ENCODE results near the gene EHBP1L1.

Gene EHBP1L1

DNA sequence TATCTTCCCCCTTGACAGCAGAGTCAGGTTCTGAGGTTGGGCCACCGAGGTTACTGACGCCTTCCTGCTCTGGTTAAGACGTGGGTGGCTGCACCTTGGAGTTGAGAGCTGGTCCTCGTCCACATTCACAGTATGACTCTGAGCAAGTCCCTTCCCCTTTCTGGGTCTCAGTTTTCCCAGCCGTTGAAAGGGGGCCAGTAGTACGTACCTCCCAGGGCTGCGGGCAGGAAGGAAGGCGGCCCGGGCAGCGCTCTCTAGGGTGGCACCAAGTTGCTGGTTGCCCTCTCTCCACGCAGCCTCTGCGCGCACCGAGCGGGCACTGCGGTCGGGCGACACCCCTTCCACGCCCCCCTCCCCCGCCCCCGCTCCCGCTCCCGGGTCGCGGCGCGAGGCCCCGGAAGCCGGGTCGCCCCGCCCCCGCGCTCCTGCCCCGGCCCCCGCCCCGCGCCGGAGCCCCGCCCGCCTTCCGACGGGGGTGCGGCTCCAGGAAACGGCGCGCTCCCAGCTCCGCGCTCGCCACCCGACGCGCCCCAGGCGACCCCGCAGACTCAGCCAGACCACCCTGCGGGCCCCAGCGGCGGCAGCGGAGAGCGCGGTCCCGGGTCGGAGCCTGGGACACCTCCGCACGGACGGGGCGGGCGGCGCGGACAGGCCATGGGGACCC is at the start of gene EHBP1L1:
Gene EHBP1L1 (plus strand): TSS at position 486 of the 664 bp plus-strand sequence. CDS start 250 bp downstream, outside the sequence.
- peak; percentile 32 for DNase-seq

DNA sequence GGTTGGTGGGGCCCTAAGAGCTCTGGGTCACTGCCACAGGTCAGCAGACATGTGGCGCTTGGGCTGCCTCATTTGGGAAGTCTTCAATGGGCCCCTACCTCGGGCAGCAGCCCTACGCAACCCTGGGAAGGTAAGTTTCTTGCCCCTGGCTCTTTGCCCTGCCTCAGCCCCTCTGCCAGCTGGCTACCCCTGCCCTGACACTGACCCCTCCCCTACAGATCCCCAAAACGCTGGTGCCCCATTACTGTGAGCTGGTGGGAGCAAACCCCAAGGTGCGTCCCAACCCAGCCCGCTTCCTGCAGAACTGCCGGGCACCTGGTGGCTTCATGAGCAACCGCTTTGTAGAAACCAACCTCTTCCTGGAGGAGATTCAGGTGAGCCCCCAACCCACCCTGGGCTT is 49.1 kb upstream of the EHBP1L1 start:
- no peak for DNase-seq

DNA sequence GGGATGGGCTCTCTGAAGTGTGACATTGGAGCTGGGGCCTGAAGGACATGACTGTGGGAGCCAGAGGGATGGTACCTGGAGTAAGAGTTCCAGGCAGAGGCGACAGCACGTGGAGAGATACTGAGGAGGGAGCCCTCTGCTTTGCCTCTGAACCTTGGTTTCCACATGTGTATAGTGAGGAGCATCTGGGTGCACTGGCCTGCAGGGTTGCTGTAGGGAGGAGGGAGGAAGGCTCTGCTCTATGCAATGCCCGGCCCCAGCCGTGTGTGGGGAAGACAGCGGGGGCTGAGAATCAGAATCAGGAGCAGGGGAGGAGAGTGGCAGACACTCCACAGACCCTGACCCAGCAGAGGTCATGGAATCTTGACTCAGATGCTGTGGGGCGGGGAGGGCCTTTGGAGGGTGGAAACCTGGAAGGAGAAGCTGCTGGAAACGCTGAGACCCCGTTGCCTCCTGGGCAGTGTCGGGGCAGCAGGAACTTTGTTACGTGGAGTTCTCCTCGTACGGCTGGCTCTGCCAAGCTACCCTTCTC is 47.0 kb upstream of the EHBP1L1 start:
- DNase-seq = no peak

DNA sequence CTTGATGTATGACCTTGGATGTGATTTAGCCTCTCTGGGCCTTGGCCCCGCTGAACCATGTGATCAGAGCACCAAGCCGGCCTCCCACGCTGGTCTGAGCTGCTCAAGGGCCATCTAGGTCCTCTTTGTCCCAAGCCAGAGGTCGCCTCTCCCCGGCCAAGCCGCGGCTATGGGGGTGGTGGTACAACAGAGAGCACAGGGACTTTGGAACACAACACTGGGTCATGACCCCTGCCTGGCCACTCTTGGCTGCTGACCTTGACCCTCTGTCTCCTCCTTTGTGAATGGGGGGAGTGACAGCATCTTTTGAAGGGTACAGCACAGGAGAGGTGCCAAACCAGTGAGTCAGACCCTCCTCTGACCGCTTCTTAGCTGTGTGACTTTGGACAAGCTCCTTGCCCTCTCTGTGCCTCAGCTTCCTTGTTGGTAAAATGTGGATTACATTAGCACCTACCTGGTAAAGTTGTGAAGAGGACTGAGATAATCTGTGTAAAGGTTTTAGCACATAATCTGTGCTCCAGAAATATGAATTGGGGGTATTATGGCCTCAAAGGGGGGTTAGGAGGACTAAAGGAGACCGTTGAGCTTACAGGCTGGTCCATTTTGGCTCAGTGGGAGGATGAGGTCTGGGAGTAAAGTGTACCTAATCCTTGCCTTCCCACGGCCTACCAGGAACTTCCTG is 46.2 kb upstream of the EHBP1L1 start:
- no peak for DNase-seq

DNA sequence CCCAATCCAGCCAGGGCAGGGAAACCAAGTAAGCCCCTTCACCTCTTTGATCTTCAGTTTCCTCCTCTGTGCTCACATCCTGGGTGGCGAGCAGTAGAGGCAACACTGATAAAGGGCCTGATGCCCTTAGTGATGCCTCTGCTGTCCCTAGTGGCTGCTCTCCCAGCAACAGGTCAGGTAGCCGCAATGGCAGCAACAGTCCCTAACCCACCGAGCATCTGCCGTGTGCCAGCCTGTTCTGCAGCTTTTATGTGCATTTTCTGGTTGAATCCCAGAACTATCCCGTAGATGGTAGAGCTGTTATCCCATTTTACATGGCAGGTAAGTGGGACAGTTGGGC is 45.7 kb upstream of the EHBP1L1 start:
- no peak for DNase-seq

DNA sequence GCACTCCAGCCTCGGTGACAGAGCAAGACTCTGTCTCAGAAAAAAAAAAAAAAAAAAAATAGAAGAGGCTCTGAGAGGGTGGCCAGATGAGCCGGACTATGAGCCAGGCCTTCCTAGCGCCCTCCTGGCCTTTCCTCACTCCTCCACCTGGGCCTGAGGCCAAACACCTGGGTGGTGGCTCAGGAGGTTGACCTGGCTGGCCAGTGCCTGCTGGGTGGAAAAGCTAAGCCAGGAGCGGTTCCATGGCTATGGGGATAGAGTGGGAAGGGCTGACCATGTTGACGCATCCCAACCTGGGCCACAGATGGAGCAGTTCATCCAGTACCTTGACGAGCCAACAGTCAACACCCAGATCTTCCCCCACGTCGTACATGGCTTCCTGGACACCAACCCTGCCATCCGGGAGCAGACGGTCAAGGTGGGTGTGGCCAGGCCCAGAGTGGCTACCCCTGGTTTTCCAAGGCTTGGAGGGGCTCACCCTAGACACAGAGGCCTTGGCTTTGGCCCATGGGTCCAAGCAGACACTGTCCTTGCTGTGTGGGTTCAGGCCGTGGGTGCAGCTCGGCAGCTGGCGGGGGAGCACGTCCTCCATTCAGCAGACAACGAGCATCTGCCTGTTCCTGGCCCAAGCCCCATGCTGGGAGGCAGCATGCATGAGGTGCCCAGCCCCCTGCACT is 43.3 kb upstream of the EHBP1L1 start:
- no peak for DNase-seq

DNA sequence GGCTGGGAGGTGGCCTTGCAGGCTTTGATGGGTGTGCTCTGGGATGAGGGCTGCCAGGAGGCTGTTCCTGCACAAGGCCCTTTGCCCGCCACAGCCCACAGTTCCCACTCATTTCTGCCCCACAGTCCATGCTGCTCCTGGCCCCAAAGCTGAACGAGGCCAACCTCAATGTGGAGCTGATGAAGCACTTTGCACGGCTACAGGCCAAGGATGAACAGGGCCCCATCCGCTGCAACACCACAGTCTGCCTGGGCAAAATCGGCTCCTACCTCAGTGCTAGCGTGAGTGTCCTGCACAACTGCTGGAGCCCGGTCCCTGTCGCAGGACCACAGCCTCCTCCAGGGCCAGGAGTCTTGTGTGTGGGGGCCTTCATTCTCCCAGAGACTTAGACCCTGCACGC is 40.8 kb upstream of the EHBP1L1 start:
- no peak for DNase-seq

DNA sequence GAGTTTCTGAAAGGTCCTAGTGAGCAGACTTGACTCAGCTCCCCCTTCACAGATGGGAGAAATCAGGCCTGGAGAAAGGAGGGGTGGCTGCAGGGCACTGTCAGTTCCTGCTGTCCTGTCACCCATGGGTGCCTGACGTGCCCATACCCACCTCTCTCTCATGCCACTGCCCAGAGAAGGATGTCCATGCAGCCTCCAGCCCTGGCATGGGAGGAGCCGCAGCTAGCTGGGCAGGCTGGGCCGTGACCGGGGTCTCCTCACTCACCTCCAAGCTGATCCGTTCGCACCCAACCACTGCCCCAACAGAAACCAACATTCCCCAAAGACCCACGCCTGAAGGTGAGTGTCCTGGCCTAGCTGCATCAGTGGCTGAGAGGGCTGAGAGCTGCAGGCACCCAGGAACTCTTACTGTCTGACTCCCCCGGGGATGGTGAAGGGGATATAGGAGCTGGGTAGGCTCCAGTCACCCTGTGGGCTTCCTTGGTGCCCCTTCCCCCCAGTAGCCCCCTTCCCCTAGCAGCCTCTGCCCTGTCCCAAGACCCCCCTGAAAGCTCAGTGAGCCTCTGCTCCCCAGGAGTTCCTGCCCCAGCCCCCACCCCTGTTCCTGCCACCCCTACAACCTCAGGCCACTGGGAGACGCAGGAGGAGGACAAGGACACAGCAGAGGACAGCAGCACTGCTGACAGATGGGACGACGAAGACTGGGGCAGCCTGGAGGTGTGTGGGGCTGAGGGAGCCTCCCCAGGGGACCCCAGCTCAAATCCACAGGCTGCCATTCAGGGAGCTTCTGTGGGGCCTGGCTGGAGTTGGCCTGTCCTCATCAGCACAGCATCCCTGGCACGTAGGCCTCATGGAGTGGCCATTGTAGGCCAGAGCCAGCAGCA is 39.2 kb upstream of the EHBP1L1 start:
- no peak for DNase-seq

DNA sequence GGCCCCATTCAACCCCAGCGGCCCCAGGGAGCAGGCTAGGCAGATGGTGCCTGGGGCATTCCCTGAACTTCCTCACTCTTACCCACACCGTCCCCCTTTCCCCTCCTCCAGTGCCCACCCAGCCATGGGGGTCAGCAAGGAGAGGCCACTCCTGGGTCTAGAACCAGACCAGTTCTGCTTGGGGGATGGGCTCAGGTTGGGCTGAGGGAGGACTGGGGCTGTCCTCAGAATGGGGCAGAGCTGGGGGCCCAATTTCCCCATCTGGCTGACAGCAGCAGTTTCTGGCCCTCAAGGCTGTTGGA is 38.6 kb upstream of the EHBP1L1 start:
- no peak for DNase-seq

DNA sequence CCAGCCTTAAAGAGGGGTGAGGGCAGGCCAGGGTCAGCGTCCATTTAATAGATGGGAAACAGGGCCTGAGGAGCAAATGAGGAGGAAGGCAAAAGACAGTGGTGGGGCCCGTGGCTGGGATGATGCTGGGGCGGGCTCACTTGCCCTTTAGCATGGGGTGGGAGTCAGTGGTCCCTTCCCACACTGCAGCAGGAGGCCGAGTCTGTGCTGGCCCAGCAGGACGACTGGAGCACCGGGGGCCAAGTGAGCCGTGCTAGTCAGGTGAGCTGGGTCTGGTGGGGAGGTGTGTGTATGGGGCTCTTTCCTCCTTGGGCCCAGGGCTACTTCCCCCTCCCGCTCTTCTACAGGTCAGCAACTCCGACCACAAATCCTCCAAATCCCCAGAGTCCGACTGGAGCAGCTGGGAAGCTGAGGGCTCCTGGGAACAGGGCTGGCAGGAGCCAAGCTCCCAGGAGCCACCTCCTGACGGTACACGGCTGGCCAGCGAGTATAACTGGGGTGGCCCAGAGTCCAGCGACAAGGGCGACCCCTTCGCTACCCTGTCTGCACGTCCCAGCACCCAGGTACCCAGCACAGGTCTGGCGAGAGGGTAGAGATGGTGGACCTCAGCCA is 38.1 kb upstream of the EHBP1L1 start:
- DNase-seq = no peak

DNA sequence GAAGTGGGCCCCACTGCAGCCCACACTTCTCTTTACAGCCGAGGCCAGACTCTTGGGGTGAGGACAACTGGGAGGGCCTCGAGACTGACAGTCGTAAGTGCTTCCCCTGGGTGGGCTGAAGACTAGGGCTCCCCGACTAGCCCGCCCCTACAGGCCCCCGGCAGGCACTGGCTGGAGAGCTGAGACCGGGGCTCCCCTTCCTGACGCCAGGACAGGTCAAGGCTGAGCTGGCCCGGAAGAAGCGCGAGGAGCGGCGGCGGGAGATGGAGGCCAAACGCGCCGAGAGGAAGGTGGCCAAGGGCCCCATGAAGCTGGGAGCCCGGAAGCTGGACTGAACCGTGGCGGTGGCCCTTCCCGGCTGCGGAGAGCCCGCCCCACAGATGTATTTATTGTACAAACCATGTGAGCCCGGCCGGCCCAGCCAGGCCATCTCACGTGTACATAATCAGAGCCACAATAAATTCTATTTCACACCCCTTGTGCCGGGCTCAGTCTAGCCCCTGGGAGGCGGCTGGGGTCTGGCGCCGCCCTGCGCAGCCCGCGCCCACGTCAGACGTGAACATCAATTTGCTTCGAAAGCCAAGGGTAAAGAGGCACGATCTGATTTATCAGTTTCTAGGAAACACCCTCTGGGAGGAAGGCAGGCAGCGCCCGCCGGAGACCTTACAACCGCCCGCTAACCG is 37.5 kb upstream of the EHBP1L1 start:
- DNase-seq = no peak

DNA sequence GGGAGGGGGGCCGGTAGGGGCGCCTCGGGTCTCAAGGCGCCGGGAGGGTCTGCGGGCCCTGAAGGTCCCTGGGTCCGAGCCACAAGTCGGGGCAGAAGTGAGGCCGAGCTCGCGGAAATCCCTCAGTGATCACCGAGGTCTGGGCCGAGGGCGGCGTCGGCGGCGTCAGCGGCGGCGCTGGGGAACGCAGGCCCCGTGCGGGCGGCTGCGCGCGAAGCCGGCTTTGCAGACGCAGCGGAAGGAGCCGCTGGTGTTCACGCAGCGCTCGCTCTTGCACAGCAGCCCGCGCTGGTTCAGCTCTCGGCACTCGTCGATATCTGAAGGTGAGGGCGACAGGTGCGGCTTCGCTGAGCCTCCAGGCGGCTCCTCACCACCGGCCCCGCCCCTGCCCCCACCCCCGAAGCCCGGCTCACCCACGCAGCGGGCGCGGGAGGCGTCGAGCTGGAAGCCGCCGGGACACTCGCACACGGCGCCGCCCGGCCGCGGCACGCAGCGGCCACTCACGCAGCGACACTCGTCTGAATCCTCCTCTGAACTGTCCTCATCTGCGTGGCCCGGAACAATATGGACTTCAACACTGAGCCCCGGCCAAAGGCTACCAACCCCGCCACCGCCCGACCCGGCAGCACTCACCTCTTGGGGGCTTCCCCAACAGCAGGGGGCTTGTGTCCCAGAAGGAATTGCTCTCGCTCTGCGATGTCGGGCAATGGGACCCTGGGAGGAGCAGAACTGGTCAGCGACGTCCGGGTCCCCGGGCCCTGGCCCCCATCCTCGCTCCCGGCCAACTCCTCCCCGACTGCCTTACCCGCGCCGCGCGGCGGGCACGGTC is 36.7 kb upstream of the EHBP1L1 start:
- DNase-seq = no peak

DNA sequence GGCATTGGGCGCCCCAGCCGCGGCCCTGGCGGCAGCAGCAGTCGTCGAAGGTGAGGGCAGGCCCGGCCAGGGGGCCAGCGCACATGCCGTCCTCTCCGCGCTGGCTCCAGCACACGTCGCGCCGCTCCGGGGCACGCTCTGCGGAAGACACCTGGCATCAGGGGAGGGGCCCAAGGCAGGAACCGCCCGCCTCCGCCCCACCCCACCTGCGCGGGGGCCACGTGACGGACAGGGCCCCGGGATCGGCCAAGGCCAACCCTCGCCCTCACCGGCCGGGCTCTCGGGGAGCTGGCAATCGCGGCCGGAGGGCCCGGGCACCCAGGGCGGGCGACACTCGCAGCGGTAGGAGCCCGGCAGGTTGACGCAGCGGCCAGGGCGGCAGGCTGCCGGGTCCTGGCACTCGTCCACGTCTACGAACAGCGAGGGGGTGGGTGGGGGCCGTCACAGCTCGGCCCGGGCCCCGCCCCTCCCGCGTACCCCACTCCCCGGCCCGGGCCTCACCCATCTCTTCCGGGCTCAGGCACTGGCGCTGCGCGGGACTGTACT is 36.0 kb upstream of the EHBP1L1 start:
- DNase-seq = no peak

DNA sequence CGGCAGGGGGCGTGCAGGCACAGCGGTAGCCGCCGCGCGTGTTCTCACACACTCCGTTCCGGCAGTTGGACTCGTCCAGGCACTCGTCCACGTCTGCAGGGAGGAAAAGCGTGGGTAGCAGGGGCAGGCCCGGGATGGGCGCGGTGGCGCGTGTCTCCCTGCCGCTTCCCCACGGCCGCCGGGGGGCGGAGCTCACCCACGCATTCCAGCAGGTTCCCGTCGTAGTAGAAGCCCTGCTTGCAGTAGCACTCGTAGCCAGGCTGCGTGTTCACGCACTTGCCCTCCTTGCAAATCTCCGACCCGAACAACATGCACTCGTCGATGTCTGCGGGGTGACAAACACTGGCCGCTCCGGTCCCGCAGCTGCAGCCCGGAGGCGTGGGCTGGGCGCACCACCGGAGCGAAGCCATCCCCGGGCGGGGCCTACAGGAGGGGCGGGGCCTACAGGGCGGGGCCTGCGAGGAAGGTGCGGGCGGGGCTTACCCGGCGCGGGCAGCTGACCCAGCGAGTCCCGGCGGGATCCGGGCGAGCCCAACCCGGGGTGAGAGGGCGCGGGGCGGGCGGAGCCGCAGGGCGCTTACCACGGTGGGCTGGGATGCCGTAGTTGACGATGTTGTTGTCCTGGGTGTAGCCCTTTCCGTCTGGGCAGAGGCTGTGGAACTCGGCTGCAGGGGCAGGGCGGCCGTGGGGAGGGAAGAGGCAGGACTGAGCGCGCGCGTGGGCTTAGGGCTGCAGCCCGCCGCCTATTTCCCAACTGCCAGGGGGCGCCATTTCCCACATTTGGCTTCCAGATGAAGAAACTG is 35.4 kb upstream of the EHBP1L1 start:
- DNase-seq = peak; percentile 88

DNA sequence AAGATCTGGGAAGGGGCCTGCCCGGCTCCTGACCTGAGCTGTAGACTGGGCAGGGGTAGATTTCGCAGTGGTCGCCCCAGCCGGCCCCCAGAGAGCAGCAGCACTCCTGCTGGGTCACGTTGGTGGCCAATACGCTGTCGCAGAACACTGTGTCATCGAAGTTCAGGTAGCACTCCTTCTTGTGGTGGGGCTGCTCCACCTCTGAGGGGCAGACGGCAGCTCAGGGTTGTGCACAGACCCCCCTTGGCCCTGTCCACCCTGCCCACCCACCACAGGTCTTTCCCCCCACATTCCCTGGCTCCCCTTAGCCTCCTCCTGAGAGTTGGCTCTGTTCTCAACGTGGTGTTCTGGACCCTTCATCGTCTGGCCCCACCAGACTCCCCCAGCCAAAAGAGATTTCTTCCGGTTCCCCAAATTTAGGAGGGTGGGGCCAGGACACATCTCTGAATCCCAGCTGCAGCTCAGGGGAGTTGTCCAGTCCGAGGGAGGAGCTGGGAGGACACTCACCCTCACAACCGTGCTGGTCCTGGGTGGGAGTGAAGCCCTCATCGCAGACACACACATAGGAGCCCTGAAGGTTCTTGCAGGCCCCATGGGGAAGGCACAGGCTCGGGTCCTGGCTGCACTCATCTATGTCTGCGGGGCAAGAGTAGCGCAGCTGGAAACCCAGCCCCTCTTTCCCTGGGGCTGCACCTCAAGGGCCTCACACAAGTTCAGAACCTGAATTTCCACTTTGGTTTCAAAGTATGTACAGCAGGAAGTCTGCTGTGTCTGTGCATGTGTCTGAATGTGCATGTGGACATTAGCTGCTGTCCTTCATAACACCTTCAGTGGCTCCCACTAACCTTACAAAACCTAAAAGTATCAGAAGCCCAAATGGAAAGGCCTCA is 34.5 kb upstream of the EHBP1L1 start:
- DNase-seq = no peak

DNA sequence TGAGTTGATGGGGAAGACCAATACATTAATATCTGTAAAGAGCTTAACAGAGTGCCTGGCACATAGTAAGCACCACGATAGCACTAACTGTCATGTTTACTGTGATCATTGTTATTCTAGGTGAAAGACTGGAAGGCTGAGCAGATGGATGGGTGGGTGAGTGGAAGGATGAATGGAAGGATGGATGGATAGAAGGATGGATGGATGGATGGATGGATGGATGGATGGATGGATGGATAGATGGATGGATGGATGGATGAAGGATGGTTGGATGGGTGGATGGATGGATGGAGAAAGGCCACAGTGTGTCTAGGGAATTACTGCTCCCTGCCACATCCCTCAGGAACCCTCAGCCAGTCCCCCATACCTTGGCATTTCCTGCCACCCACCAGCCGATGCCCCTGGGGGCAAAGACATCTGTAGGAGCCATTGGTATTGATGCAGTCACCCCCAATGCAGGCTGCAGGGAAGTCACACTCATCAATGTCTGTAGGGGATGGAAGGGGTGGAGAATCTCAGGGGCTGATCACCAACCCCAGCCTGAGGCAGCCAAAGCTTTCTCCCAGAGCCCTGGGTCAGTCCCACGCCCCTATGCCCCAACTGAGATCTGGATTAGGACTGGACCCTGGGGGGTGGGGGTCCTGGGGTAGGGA is 33.0 kb upstream of the EHBP1L1 start:
- DNase-seq = no peak

DNA sequence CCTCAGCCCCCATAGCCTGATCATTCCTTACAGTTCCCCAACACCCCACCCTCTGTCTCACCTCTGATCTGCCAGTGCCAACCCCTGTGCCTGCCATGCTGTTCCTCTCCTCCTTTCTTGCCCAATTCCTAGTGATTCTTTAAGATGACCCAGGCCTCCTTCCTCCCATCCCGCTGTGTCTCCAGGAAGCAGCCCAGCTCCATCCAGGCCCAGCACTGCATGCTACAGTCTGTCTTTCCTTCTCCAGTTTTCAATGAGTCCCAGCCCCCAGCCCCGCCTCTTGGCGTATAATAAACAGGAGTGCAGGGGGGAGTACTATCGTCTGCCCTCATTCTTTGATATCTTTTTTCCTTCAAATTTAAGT is 30.0 kb upstream of the EHBP1L1 start:
- no peak for DNase-seq

DNA sequence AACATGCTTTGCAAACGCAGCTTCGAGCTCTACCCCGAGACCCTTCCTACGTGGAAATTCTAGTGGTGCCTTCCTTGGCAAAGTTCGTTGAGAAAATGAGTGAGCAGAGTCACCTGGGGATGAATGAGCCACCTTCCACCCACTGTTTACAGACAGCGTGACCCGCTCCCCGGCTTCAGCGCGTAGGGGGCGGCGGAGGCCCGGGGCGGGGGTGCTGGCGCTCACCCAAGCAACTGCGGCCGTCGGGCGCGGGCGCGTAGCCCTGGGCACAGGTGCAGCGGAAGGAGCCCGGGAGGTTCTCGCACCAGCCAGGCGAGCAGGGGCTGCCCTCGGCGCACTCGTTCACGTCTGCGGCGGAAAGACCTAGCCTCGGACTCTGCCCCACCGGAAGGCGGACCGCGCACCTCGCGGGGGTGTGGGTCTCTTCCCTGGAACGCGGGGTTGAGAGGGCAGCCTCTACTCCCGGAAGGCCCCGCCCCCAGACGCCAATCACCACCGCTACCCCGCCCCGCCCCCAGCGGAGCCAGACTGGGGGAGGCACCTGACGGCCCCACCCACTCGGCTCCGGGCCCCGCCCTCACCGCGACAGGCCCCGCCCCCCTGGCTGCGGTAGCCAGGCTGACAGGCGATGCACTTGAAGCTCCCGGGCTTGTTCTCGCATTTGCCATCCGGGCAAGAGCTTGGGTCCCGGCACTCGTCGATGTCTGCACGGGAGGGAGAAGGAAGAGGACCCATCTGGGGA is 29.5 kb upstream of the EHBP1L1 start:
- no peak for DNase-seq

Measured in HCEC 1CT (cell line).